Fibroblast of peridontal ligament (primary cell): ENCODE results near the gene CST11.
"Not testable (repeated sequence)": the region's sequence is repeated elsewhere in the genome, so short reads cannot be mapped to it uniquely, and the experiment has no call there.

Experiments
- DNase-seq: peaks from one replicate; pipeline ENCODE4 v3.0.0-alpha.2; 2010; ENCODE audit errors: extremely low read depth

The CST11 gene, protein sequence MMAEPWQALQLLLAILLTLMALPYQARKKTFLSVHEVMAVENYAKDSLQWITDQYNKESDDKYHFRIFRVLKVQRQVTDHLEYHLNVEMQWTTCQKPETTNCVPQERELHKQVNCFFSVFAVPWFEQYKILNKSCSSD

DNA sequence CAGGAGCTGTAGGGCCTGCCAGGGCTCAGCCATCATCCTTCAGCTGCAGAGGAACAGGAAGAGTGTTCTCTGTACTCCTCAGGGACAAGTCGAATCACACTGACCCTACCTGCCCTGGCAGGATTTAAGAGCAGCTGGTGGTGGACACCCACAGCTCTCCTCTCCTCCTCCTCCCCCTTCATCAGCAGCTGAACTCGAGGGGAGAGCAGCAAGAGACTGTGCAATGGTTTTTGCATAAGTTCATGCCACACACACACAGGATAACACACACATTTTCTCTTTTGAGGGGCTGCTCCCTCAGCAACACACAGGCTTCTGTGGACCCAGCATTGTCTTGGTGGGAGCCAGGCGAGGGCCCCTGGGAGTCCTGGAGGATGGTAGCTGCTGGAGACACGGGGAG is at the start of gene CST11:
CST11 (minus strand) TSS at position 101 of the 400 bp plus-strand sequence; CDS start at position 36, 65 bp downstream.
- no peak for DNase-seq

DNA sequence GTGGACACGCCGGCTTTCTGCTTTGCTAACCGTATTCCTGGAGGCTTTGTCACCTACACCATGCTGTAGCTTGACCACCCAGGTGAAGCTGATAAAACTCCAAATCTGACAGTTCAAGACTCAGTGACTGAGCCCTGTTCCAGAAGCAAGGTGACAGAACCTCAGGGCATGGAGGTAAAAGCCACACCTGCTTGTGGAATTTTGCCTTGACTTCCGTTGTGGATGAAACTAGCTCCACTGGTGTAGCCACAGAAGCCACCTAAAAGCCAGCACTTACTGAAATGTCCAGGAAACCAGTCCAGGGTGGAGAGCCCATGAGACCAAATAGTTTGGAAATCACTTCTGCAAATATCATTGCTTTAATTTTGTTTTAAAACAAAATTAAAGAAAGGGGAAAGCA is 49.2 kb upstream of the CST11 start:
- no peak for DNase-seq

DNA sequence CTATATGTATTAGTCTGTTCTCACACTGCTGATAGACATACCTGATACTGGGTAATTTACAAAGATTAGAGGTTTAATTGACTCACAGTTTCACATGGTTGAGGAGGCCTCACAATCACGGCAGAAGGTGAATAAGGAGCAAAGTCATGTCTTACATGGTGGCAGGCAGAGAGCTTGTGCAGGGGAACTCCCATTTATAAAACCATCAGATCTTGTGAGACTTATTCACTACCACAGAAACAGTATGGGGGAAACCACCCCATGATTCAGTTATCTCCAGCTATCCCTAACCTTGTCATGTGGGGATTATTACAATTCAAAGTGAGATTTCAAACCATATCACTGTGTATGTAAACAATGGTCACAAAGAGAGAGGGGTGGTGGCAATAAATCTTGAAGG is 44.9 kb upstream of the CST11 start:
- DNase-seq: no peak

DNA sequence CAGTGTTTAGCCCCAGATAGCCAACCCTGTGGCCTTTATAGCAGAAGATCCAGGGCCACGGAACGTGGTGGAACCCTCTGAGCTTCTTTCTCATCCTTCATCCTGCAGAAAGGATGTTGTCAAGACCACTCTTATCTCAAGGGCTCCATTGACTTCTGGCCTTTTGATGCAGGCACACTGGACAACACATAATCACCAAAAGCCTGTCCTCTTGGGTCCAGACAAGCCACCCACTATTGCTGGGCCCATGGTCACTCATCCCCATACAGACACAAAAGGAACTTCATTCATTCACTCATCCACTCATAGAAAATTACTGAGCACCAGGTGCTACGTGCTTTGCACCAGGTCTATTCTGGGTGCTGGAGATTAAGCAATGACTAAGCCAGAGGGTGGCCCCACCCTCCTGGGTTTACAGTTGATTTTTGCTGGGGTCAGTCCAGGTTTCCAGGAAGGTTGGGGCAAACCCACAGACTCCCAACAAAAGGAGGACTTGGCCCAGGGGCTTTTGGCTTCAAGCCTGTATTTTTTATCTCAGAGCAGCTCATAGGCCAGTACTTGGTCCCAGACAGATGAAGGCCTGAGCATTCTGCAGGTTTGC is 40.6 kb upstream of the CST11 start:
- DNase-seq: no peak

DNA sequence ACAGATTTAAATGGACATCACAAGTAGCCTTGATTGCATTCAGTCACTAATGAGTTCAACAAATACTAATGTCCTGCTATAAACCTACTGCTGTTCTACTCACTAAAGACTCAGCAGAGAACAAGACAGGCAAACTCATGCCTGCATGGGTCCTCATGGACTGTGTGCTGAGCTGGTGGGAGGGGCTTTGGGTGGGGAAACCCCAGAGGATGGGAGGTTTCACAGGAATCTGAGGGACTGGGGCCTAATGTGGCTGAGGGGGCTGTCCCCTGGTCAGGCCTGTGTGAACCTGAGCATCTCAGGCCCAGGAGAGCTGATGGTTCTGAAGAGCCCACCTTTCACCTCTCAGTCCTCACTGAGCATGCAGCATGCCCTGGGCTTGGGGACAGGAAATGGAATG is 39.6 kb upstream of the CST11 start:
- no peak for DNase-seq

DNA sequence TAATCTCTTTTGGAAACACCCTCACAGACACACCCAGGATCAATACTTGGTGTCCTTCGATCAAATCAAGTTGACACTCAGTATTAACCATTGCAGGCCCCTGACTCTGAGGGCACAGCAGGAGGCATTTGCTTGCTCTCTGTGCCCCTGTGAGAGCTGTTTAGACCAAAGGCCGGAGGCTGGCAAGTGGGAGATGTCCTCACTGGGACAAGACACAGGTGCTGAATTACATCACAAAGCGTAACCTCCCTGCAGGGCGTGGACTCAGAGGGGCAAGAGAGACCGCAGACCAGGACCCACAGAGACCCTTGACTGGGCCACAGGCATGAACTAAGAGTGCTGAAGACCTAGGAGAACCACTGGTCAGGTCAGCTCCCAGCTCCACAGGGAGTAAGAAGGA is 38.1 kb upstream of the CST11 start, which contains the start of gene CST8:
CST8 (plus strand) TSS at position 301 of the 400 bp plus-strand sequence. CDS start 551 bp downstream, outside the sequence.
- DNase-seq: no peak

DNA sequence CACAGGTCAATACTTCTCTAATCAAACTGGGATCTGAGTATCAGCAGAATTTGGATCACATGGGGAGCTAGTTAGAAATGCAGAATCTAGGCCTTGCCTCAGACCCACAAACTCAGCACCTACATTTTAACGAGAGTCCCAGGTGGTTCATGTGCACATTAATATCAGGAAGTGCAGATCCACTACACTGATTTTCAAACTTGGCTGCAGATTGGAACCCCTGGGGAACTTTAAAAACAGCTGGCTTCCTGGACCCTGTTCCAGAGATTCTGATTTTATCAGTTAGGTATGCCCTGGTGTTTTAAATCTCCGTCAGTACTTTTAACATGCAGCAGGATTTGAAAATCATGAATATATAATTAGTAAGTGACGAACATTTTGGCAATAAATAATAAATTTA is 36.3 kb upstream of the CST11 start:
- DNase-seq: no peak

DNA sequence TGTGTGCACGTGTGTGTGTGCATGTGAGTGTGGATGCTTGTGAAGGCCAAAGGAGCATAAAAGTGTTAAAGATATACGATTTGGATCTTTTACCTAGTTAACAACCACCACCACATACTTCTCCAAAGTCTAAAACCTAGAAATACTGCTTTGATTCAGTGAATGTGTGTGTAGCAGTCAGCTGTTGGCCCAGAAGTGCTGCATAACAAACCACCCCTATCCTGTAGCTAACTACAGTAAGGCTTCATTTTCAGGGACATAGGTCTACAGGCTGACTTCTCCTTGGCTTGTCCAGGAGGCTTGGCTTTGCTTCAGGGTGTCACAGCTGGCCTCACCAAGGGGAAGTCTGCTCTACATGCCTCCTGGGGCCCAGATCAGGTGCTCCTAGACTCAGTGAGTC is 35.8 kb upstream of the CST11 start:
- DNase-seq: no peak

DNA sequence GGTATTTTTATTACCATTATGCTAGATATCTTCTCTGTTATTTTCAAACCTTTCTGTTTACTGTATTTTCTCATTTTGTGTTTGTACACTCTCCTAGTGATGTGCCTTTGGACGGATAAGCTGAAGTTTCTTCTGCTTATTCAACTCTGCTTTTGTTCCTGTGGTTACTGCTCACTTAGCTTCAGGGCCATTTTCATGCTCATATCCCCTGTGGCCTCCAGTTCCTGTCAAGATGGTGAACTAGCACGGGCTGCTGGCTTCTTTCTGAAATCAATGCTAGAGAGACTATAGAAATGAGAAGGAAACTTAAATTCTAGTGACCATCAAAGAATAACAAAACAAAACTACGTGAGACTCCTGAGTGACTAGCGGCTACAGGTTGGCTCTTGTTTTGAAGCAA is 31.4 kb upstream of the CST11 start:
- no peak for DNase-seq

DNA sequence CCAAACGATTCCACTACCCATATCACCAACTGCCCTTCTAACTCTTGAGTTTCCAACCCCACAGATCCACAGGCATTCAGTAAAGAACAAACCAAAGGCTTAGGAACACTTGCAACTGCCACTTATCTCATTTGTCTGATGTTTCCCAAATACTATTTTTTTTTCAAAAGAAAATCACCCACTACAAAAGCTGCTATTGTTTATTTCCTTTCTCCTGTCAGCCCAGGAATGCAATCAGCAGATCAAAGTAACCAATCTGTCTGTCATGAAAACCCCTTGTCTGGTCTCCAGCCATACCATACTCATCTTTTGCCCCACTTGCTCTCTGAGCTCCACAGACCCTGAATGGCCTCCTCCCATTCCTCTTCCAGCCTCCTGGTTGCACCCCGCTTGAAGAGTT is 29.5 kb upstream of the CST11 start:
- DNase-seq: no peak

DNA sequence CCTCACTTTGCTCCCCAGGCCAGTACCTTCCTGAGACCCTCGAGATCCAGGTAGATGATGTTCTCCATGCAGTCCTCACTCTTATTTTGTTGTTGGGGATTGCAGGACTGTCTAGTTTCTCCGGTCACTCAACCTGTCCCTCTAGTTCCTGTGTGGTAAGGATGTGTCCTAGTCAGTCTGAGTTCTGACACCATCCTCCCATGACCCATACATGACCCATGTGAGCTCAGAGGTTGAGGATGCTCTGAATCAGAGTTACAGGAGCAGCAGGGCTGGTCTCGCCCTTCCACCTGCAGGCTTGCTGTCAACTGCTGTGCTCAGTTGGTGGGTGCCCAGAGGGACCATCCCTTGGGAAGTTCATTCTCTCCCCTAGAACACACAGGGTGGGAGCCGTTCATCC is 26.4 kb upstream of the CST11 start:
- DNase-seq: no peak

DNA sequence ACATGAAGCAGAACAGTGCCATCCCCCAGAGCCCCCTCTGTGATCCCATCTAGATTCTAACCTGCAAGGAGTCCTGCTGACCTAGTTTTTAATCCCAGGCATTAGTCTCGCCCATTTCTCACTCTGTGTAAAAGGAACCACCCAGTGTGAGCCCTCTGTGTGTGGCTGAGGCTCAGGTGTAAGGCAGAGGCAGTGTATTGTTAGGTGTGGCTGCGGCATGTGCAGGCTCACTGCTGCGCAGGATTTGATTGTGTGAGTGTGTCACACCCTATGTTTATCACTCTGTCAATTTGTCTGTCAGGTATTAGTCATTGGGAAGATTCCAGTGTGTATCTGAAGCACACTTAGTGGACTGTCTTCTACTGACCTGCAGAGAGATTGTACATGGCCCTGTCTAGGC is 24.5 kb upstream of the CST11 start:
- no peak for DNase-seq

DNA sequence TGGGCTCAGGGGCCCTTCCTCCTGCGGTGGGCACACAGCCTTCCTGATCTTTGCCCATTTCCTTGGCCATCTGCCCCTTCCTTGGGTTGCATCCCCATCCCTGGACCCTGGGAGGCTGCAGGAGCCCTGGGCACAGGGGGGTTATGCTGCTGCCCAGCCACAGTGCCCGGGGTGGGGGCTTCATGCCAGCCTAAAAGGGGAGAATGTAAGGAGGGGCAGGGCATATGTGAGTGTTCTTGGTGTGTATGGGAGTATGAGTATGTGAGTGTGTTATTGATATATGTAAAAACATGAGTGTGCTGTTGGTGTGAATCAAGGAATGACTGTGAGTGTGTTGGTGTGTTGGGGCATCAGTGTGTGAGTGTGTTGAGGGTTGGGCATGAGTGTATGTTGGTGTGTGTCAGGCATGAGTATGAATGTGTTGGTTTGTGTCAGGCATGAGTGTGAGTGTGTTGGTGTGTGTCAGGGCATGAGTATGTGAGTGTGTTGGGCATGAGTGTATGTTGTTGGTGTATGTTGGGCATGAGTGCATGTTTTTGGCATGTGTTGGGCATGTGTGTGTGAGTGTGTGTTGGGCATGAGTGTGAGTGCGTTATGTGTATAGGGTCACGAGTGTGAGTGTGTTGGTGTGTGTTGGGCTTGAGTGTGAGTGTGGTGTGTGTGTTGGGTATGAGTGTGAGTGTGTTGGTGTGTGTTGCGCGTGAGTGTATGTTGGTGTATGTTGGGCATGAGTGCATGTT is 23.5 kb upstream of the CST11 start:
- DNase-seq: no peak

DNA sequence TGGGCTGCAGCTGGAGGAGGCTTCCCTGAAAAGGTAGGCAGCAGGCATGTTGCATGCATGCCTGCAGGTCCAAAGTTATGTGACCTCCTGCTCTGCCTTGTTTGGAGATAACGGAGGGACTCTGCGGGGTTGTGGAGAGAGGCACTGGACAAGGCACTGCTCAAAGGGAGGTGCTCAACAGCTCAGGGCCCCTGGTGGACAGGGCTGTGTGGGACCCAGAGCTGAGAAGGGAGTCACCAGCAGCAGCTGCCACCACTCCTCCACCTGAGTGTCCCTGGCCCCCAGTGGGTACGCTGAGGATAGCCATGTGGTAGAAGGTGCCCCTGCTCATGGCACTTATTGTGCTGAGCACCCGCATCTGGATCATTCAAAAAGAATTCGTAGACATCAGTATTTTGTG is 22.7 kb upstream of the CST11 start:
- DNase-seq: no peak

DNA sequence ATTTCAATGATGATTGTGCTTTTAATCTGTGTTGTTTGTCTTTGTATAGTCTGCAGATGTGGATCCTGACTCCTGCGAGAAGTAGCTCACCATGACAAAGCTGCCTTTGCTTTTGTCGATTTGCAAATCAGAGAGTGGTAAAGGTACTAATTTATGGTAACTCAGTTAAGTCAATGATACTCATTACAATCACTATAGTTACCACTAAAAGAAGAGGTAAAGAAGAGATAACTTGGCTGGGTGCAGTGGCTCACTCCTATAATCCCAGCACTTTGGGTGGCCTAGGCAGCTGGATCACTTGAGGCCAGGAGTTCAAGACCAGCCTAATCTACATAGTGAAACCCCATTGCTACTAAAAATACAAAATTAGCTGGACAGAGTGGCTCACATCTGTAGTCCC is 20.6 kb upstream of the CST11 start:
- DNase-seq: not testable (repeated sequence)

DNA sequence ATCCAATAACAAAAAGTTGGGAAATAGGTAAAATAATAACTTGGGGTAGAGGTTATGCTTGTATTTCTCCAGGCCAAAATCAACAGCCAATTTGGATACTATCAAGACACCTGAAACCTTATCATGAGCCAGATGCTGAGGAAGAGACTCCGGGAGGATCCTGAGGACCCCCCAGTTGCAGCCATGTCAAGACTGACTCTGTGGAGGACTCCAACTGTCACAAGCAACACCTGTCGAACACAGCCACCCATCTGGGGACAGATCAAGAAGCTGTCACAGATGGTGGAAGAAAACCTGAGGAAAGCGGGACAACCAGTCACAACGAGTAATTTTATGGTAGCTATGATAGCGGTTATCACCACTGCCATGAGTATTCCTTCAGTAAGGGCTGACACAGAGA is 19.6 kb upstream of the CST11 start:
- DNase-seq: not testable (repeated sequence)

DNA sequence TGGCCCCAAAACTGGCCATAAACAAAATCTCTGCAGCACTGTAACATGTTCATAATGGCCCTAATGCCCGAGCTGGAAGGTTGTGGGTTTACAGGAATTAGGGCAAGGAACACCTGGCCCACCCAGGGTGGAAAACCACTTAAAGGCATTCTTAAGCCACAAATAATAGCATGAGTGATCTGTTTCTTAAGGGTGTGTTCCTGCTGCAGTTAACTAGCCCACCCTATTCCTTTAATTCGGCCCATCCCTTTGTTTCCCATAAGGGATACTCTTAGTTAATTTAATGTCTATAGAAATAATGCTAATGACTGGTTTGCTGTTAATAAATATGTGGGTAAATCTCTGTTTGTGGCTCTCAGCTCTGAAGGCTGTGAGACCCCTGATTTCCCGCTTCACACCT is 14.3 kb upstream of the CST11 start:
- not testable (repeated sequence) for DNase-seq

DNA sequence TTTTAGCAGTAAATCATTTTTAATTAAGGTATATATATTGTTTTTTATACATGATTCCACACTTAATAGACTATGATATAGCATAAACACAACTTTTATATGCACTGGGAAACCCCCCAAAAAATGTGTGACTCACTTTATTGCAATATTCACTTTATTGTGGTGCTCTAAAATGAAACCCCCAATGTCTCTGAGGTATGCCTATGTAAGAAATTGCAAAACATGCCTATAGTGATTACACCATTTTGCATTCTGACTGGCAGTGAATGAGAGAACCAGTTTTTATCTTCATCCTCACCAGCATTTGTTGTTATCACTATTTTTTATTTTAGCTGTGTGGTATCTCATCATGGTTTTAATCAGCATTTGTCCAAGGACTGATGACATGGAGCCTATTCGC is 8.5 kb upstream of the CST11 start:
- DNase-seq: no peak

DNA sequence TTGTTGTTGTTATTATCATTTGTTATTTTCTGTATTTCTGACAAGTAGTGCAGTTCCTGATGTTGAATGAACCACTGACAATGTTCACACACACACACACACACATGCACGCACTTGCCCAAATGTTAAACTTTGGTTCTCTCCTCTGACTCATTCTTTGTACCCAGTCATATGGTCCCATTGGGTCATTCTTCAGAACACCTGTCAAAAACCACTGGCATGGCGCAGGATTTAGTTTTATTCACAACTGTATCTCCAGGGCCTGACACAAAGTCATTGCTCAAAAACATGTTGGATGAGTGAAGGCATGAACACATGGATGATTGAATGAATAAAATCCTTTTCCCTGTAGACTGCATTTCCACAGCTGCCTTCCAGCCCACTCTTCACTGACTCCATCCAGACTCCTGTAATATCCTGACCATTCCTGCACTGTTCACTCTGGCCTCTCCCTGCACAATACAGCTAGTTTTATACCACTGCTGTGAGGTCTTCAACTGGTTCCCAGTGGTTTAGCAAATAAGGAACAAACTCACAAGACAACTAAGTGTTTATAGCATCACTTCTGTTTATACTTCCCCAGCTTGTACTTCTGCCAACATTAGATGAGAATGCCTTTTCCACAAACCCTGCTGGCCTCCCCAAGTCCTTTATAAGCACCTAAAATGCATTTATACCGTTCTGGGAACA is 6.9 kb upstream of the CST11 start:
- no peak for DNase-seq

DNA sequence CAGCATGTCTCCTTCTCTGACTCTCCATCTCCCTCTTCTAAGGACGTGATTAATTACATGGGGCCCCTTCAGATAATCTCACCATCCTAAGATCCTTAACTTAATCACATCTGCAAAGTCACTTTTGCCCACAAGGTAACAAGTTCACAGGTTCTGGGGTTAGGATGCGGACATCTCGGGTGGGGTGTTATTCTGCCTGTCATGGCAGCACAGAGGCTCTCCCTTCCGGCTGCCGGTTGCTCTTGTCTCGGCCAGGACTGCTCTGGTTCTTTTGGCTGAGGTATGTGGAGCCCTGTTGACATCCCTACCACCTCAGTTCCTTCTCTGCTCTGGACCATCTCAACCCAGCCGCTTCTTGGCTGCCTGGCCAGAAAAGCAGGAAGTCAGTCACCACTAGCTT is 4.2 kb upstream of the CST11 start:
- DNase-seq: no peak

DNA sequence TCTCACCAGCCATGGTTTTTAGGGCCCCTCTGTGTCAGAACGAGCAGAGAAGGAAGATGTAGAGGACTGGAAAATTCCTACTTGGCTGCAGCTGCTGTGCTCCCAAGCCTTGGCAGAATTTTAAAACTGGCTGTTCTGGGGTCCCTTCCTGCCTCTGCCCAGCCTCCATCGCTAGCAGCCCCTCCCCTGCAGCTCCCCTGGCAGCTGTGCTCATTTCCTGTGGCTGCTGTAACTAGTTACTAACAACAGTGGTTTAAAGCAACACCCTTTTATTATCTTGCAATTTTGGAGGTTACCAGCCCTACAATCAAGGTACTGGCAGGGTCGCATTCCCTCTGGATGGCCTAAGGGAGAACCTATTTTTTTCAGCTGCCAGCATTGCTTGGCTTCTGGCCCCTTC is 3.7 kb upstream of the CST11 start:
- DNase-seq: no peak

DNA sequence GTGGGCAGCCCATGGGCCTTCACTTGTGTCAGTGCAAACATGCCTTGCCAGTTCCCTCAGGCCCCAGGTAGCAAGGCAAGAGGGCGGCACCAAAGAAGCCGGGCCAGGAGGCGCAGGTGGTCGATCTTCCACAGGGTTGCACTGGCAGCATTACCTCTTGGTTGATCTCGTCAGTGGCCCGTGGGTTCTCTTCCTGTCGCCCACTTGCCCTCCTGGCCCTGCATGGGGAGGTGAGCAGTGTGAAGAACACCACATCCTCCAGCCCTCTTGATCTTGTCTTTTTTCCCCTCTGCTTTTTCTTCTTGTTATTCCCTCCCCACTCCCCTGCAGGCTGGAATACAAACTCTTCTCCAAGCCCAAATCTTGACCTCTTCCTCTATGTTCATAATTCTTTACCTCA is 3.0 kb upstream of the CST11 start:
- DNase-seq: no peak

DNA sequence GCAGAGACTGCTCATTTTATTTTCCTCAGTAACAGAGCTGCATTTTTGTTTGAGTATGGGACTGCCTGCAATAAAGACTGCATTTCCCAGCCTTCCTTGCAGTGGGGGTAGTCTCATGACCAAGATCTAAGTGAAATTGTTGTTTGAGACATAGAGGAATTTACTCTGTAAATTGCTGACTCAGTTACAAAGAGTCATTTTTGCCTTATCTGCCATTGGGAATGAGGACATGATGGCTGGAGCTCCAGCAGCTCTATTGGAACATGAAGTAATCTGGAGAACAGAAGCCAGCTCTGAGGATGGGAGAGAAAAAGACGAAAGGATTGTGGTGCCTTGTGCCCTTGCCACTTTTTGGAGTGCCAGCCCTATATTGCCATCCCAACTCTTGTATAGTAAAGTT is 2.1 kb upstream of the CST11 start:
- no peak for DNase-seq
